GM18502 (cell line): ENCODE measurements around the gene FAM25G.
"Not testable (repeated sequence)": the region's sequence is repeated elsewhere in the genome, so short reads cannot be mapped to it uniquely, and the experiment has no call there.

Experiments used
- ATAC-seq: cut with Tn5 transposase; IDR thresholded peaks from one replicate; pipeline ENCODE4 v1.9.1; 2021; ENCODE audit warnings: mild to moderate bottlenecking; ENCODE audit not compliant: unreplicated experiment, poor library complexity

FAM25G gene

GRCh38 chr10:47467458-47467857 is 24.0 kb downstream of the FAM25G start:
- ATAC-seq: not testable (repeated sequence)

- not testable (repeated sequence) for ATAC-seq
Measured at GRCh38 chr10:47465216-47465917, 26.1 kb downstream of the FAM25G start.

DNA sequence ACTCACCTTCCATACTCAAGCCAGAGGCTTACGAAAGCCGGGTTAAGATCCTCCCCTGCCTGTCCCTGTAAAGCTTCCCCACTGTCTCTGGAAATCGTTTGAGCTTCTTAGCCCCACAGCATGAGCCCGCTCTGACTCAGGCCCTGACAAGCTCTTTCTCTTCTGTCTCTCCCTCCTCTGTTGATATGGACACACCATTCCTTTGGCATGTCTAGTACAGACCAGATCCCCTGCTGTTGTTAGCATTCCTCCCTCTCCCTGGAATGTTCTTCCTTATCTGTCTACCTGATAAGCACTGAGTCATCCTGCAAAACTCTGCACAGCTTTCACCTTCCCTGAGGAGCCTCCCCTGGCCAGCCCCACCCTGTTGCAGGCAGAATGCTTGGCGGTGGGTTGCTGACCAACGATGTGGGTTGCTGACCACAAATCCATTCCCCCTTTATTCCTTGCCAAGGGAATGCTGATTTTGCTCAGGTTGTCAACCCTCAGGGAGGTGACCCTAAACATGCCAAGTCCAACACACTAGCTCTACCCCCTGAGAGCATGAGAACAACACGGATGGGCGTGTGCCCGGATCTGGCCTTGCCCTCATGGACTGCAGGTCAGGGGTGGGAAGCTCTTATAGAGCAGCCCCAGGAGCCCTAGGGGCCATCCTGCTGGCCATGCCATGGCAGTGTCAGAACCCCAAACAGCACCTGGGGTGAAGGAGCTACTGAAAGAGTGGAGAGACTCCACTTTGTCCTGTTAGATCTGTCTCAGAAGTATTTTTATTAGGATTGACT is 28.7 kb downstream of the FAM25G start:
- not testable (repeated sequence) for ATAC-seq

- ATAC-seq: peak; percentile 67
Measured at GRCh38 chr10:47461261-47461687, 30.2 kb downstream of the FAM25G start.

DNA sequence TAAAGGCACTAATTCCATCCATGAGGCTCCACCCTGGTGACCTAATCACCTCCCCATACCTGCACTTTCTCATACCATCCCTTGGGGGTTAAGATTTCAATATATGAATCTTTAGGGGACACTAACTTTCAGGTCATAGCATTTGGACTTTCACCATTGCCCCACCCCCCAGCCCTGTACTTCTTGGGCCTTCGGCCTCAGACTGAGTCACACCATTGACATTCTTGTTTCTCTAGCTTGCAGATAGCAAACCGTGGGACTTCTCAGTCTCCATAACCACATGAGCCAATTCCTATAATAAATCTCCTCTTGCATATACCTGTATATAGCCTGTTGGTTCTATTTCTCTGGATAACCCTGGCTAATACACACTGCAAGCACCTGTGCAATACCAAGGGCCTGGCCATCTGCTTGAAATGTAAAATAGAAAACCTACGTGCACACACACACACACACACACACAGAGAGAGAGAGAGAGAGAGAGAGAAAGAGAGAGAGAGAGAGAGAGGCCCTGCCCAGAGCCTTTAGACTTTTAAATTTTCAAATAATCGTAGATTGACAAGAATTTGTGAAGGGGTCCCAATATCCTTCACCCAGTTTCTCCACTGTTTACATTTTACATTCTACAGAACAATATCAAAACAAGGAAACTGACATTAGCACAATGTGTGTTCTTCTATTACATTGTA is 32.9 kb downstream of the FAM25G start:
- ATAC-seq: no peak

DNA sequence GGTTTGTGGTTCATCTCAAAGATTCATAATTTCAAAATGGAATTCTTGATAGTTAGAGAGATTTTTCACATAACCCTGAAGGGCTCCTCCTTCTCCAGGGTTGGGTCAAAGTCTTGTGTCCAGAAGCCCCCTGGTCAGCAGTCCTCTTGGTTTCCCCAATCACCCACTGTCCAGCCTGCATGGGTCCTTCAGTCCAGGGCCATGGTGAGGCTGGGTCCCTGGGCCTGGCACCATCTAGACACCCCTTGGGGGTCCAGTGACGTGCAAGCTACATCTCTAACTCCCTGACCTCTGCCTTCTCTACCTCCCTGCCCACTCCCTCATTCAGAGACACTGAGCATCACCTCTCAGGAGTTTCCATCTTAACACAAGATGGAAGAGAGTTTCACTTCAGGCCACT is 33.7 kb downstream of the FAM25G start:
- no peak for ATAC-seq

DNA sequence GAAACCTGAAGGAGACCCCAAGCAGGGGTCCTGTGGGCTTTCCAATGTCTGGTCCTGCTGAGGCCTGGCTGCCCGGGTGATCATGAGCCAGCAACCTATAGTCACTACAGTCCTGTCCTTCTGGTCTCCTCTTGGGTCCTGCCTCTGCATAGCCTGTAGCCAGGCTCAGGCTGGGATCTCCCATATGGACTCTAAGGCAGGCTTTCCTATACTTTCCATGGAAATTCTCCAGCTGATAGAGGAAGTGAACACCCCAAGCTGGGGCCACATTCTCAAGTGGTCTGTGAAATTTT is 34.0 kb downstream of the FAM25G start:
- ATAC-seq: no peak

DNA sequence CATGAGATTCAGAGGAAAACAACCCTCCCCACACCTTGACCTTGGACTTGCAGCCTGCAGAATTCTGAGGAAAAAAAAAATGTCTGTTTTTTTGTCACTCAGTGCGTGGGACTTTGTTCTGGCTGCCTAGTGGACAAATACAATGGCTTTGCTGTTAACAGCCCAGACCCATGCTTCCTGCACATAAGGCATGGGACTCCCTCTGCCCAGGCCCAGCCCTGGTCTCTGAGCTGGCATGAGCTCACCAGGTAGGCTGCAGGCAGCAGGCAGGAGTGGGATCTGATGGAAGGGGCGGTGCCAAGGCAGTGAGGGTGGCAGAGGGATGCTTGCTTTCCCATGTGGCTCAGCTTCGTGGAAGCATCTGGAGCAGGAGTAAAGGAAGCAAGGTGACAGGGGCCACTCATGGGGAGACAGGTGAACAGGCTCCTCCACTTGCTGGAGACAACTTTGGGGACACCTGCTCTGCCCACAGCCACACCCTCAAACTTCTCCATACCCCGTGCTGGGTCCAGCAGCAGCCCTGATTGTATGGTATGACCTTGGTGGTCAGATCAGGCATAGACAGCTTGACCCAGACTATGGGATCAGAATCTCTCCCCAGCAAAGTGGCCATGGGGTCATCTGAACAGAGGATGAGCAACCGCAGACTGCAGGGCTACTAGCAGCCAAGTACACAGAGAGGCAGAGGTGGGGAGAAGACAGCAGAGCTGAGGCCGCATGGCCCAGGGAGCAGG is 34.5 kb downstream of the FAM25G start:
- no peak for ATAC-seq

DNA sequence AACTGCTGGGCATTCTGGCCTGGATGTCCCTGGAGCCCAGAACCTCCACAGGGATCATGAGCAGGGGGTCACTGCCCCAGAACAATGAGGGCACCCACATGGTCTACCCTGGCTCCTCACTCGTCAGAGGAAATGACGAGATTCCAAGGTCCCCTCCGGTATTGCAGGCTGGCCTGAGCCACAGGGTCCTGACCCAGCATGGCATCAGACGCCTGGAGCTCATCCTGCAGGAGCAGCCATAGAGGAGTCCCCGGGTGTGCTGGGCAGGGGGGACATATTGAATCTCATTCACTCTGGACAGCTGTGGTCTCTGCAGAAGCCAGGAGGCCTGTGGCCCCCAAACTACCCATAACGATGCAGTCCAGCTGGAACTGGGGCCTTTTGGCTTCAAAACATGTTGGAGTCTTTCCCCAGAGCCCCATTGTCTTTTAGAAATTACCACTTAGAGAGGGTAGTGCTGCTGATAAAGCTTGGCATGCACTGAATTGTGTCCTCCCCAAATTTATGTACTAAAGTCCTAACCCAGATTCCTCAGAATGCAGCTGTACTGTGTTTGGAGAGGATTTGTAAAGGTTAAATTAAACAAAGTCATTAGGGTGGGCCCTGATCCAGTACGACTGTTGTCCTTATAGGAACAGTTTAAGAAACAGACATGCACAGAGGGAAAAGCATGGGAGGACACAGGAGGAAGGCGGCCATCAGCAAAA is 35.3 kb downstream of the FAM25G start:
- no peak for ATAC-seq

GRCh38 chr10:47455350-47456078 is 36.0 kb downstream of the FAM25G start:
- not testable (repeated sequence) for ATAC-seq

- no peak for ATAC-seq
Measured at GRCh38 chr10:47454780-47455058, 36.8 kb downstream of the FAM25G start.

- ATAC-seq: no peak
Measured at GRCh38 chr10:47454008-47454779, 37.3 kb downstream of the FAM25G start.

GRCh38 chr10:47453141-47454007 is 38.1 kb downstream of the FAM25G start:
- ATAC-seq: no peak

DNA sequence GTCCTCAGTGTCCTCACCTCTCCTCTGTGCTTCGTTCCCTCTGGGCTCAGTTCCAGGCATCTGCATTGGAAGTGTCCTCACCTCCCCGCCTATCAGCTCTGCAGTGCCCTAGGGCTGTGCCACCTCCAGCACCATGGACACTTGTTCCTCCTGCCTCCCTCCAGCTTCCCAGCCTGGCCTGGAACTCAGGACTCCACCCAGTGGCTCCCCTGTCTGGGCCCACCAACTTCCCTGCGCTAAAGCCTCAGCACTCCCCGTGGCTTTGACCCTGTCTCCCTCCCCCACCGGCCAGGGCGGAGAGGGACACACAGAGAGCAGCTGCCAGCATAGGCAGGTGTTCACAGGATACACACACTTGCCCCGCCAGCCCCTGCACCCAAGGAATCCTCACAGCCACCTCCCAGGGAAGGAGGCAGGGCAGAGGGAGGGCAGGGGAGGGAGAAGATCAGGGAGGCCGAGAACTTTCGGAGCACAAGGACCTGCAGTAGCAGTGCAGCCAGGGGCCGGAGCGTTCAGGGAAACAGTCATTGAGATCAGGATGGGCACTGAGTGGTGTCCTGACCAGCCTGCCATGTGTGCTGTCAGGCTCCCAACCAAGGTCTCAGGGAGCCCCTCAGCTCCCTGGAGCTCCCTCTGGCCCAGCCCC is 38.9 kb downstream of the FAM25G start:
- no peak for ATAC-seq

DNA sequence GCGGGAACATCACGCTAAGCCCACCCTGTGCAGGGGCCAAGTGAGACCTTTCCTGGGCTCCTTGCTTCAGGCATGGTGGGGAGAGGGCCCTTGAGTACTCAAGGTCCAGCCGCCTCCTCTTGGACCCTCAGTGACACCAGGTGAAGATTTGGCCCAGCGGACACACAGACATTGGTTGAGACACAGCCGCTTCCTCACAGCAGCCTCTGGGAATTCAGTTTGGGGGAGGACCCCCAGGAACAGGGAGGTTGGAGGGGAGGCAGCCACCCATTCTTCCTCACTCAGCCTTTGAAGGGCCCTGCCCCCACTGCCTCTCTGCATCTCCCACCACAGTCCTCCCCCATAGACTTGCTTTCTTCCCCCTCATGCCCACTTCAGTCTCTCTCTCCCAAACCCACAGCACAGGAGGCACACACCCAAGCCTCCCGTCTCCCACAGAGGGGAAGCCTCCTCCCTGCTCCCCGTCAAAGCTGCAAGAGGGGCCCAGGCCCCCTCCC is 39.5 kb downstream of the FAM25G start:
- ATAC-seq: no peak

GRCh38 chr10:47451273-47451997 is 40.1 kb downstream of the FAM25G start:
- ATAC-seq: no peak

GRCh38 chr10:47450442-47450841 is 41.1 kb downstream of the FAM25G start:
- no peak for ATAC-seq
